ENCODE results near the gene ZNF785.
"Not testable (repeated sequence)": the region's sequence is repeated elsewhere in the genome, so short reads cannot be mapped to it uniquely, and the experiment has no call there.

Gene ZNF785

DNA sequence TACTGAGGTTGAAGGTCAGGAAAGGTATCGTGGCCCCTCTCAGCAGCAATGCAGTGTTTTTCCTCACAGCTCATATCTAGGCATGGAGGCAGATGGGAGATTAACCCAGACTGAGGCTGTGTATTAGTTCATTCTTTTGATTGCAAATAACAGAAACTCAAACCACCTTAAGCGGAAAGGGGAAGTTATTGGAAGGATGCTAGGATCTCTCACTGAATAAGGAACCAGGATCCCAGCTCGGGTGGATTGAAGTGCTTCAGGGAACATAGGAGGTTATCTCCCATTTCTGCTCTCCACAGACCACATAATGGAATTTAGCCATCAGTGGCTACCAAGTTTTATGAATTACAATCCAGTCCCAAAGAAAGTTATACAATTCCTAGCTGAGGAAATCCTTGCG lies 16.5 kb upstream of the ZNF785 start:
- DNase-seq: no peak

DNA sequence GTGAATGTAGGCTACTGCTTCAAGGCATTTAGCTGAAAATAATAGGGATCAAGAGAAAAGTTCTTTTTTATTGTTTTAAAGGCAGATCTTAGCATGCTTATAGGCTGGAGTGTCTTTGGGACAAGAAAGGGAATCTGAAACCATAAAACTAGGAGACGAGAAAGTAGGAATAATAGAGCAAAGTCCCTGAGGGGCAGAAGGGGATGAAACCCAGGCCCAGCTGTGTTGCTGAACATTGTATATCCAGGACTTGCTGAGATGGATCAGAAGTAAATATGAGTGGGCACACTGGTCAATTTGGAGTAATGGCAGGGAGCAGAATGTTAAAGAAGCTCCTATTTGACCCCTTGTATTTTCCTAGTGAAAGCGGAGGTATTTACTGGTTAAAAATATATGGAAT lies 15.4 kb upstream of the ZNF785 start:
- DNase-seq: no peak

DNA sequence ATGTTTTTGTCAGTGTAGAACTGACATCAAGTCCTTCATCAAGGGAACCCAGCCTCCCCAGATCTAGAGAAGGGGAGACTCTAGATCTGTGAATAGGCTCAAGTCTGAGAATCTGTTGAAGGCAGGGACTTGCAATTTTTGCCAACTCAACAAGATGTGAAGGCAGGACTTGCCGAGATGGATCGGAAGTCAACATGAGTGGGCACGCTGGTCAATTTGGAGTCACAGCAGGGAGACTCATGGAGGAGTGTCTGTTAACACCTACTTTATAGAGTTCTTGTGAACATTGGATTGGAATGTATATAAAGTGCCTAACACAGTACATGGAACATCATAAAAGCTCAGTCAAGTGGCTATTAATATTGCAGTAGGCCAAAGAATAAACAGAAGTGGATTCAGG lies 14.7 kb upstream of the ZNF785 start:
- DNase-seq: no peak

DNA sequence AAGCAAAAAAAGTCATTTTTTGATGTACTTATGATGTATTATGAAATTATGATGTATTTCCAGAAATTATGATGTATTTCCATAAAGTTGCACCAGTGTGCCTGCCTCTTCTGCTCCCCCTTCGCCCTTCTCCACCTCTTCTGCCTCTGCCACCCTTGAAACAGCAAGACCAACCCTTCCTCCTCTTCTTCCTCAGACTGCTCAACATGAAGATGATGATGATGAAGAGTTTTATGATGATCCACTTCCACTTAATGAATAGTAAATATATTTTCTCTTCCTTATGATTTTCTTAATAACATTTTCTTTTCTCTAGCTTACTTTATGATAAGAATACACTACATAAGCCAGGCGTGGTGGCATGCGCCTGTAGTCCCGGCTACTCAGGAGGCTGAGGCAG lies 7.4 kb upstream of the ZNF785 start:
- DNase-seq: no peak

DNA sequence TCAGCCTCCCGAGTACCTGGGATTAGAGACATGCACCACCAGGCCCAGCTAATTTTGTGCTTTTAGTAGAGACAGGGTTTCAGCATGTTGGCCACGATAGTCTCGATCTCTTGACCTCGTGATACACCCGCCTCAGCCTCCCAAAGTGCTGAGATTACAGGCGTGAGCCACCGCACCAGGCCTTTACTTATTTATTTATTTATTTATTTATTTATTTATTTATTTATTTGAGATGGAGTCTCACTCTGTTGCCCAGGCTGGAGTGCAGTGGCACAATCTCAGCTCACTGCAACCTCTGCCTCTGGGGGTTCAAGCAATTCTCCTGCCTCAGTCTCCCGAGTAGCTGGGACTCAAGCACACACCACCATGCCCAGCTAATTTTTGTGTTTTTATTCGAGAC lies 5.4 kb upstream of the ZNF785 start:
- DNase-seq: not testable (repeated sequence)

DNA sequence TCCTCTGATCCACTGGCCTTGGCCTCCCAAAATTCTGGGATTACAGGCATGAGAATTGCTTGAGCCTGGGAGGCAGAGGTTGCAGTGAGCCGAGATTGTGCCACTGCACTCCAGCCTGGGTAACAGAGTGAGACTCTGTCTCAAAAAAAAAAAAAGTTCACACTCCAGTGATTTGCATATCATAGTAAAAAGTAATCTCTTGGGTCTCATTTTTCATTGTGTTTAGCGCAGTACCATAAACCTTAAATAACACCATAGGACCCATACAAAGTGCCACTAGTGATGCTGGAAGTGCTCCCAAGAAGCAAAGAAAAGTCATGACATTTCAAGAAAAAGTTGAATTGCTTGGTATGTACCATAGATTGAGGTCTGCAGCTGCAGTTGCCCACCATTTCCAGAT lies 4.1 kb upstream of the ZNF785 start:
- not testable (repeated sequence) for DNase-seq

DNA sequence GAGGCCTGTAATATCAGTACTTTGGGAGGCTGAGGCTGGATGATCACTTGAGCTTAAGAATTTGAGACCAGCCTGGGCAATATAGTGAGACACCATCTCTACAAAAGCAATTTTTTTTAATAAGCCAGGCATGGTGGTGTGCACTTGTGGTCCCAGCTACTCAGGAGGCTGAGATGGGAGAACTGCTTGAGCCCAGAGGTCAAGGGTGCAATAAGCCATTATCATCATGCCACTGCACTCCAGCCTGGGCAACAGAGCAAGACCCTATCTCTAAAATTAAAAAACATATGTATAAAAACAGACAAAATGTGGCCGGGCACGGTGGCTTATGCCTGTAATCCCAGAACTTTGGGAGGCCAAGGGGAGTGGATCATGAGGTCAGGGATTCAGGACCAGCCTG lies 3.2 kb upstream of the ZNF785 start:
- no peak for DNase-seq

DNA sequence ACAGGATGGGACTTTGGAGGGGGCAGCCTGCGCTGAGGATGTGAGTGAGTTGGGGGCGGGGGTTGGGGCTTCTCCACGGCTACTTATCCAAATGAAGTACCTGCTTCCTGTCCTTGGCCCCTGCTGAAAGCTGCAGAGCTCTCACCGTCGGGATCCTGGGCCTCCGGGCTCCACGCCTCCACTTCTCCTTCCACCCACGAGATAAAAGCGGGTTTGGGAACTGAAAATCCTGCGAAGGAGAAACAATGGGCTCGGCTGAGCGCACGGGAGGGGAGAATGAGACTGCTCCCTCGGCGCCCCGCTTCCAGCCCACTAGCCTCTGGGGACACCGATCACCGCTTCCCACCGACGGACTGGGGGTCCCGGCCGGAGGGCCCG lies 486 bp downstream of the ZNF785 start:
- no peak for DNase-seq

DNA sequence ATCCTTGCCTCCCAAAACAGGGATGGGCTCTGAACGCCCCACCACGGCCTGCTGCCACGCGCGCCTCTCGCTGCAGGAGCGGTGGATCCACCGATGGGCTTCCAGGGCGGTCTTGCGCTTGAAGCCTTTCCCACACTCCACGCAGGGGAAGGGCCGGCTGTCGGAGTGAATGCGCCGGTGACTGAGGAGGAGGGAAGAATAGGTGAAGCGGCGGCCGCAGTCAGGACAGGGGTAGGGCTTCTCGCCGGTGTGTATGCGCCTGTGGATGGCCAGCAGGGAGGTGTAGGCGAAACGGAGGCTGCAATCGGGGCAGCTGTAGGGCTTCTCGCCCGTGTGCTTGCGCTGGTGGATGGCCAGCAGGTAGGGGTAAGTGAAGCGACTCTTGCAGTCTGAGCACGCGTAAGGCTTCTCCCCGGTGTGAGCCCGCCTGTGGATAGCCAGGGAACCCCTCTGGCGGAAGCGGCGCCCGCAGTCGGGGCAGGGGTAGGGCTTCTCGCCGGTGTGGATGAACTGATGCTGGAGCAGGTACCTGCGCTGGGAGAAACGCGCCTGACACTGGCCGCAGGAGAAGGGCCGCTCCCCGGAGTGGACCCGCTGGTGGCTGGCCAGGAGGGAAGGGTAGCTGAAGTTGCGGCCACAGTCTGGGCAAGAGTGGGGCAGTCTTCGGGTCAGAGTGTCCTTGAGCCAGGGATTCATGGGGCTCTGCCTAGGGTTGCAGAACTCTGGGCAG lies 2.7 kb downstream of the ZNF785 start:
- no peak for DNase-seq

DNA sequence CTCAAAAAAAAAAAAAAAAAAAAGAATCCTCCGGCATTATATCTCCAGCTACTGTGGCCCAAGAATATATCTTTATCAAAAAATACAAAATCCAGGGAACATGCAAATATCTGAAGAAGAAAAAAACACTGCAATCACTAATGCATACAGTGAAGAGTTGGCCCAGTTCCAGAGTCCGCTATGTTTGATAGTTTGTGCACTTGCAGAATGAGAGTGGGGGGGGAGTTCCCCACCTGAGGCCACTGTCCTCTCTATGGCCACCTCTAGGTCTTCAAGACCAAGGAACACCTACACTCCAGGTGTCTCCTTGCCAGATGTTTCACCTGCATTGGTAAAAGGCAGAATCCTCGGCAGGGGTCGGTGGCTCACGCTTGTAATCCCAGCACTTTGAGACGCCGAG lies 4.0 kb downstream of the ZNF785 start:
- DNase-seq: no peak

DNA sequence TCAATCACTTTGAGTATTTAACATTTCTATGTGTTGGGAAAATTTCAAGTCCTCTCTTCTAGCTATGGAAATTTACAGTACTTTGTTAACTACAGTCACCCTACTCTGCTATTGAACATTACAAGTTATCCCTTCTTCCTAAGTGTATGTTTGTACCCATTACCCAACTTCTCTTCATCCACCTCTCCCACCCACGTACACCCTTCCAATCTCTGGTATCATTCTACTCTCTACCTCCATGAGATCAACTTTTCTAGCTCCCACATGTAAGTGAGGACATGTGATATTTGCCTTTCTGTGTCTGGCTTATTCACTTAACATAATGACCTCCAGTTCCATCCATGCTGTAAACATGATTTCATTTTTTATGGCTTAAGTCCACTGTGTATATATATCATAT lies 10.8 kb downstream of the ZNF785 start:
- DNase-seq: no peak

DNA sequence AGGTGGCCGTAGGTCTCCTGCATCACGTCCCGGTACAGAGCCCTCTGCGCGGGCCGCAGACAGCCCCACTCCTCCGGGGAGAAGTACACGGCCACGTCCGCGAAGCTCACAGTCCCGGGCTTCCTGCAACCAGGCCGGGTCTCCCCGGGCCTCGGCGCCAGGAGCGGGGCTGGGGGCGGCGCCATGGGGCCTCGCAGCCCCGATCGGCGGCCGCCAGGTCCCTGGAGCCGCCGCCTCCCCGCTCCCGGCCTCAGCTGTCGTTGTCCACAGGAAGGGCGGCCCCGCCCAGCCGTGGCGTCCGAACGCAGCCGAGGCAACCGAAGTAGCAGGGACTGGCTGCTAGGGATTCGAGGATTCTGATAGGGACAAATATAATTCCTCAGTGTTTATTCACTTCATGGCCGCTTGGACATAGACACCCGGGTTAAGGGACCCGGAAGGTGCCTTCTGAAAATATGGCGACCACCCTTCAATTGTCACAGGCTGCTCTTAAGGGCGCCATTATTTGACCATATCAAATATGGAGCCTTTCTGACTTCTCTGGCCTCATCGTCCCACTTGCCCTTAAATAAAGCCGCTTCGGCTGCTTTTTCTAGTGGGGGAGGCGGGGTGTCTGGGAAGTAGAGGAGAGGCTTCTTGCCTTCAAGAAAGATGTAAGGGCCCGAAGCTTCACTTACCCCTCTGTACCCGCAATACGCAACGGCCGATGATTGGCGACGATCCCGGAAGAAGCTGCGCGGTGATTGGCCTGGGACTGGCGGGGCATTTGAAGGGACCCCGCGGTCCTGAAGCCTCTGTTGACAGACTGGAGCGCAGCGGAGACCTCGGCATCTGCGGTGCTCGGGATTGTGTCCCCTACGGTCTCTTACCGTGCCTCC lies 13.8 kb downstream of the ZNF785 start, which contains the start of gene ZNF688:
ZNF688 (minus strand) TSS at position 270 of the 878 bp plus-strand sequence; CDS start at position 185, 85 bp downstream.
- no peak for DNase-seq

DNA sequence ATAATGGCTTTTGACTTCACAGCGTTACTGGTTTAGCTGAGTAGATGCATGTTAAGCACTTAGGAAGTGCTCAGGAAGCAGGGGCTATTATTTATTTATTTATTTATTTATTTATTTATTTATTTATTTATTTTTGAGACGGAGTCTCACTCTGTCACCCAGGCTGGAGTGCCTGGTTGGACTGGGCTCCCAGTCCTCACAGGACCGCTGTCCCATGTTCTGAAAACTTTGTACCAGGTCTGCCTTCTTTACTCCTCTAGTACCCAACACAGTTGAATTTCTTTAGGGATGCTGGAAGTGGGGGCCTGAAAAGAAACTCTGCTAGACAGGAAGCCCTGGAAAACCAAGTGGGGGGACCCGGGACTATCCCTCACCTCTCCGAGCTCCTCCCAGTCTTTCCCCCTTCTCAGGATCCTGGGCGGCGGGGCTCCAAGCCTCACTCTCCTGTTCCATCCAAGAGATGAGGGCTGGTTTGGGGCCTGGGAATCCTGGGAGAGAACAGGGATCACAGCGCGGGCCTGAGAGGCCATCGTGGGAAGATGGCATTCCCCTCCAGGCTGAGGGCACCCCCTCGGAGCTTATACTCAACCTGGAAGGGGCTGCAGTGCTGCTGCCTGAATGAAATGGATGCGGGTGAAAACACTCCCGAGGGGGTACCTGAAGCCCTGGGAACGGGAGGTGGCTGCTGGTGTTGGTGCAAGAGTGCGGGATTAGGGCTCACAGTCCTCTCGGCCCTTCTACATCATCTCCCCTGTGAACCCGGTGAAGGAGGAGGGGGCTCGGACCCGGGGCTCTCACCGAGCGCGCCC lies 14.7 kb downstream of the ZNF785 start:
- DNase-seq: no peak

DNA sequence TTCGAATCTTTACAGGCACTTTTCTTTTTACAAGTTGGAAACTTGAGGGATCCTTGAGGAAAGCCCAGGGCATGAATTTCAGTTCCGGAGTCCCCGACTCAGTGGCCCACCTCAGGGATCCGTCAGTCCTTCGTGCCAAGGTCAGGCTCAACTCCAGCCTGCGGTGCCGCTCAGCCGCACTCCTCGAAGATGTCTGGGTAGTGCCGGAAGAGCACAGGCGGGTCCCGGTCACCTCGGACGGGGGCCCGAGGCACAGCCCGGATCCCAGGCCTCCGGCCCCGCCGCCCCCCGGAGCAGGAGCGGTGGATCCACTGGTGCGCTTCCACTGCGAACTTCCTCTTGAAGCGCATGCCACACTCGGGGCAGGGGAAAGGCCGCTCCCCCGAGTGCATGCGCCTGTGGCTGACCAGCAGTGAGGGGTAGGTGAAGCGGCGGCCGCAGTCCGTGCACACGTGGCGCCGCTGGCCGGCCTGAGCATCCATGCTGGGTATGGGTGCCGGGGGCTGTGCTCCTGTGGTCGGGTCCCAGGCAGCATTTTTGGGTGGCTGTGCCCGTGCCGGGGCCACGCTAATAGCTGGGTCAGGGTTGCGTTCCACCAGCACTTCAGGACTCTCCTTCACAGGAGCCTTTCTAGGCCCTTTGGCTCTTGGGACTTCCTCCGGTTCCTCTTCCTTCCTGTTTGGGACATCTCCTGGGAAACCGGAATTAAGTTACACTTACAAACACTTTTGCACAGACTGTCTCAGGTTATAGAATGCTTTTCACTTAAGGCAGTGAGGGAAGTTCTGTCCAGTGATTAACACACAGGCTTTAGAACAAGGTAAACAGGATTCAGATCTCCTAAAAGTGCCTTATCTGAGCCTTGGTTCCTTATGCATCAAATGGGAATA lies 15.5 kb downstream of the ZNF785 start:
- no peak for DNase-seq

DNA sequence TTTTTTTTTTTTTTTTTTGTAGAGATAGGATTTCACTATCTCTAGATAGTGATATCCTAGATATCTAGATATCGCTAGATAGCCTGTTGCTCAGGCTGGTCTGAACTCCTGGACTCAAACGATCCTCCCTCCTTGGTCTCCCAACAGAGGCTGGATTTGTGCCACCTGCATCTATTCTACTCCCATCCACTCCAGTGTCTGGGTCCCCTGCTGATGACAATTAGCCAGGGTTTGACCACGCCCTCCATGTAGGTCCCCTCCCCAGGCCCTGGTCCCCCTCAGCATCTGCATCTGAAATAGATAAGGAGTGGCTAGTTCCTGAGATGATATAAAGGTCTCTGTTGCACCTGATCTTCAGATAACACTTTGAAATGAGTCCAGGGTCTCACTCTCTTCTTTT lies 16.2 kb downstream of the ZNF785 start:
- no peak for DNase-seq

DNA sequence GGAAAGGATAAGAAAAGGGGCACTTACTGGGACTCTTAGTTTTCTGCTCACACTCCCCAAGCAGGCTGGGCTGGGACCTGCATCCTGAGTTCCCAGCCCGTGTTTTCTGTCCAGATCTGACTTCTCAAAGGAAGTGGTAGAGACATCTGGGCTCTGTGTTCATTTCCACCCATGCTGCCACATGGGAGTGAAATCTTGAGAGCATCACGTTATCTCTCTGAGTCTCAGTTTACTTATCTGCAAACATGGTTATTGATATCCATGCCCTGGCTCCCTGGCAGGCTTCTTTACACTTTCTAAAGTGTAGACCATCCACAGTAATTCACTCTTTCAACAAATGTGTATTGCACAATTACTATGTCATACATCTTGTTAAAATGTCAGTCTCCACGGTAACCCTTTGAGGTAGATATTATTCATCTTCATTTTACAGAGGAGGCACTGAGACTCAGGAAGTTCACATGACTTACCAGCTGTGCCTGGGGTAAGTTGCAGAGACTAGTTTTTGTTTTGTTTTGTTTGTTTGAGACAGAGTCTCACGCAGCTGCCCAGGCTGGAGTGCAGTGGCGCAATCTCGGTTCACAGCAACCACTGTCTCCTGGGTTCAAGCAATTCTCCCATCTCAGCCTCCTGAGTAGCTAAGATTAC lies 17.4 kb downstream of the ZNF785 start:
- no peak for DNase-seq

DNA sequence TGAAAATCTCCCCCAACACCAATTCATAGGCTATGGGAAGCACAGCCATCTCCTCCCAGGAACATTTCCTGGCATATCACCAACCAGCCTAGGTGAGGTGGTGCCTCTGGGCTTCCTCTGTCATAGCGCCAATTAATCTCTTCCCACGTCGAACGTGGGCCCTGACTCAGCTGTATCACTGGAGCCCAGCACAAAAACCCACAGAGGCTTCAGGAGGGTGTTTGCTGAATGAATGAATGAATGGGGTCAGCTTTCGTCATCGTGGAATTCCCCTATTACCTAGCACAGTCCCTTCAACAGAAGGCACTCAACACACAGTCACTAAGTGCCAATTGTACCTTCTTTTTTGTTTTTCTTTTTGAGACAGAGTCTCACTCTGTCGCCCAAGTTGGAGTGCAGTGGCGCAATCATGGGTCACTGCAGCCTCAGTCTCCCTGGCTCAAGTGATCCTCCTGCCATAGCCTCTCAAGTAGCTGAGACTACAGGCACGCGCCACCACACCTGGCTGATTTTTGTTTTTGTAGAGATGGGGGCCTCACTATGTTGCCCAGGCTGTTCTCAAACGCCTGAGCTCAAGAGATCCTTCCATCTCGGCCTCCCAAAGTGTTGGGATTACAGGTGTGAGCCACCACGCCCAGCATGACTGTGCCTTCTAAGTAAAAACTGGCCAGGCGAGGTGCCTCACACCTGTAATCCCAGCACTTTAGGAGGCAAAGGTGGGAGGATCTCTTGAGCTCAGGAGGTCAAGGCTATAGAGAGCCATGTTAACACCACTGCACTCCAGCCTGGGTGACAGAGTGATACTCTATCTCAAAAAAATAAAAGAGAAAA lies 18.1 kb downstream of the ZNF785 start:
- no peak for DNase-seq

DNA sequence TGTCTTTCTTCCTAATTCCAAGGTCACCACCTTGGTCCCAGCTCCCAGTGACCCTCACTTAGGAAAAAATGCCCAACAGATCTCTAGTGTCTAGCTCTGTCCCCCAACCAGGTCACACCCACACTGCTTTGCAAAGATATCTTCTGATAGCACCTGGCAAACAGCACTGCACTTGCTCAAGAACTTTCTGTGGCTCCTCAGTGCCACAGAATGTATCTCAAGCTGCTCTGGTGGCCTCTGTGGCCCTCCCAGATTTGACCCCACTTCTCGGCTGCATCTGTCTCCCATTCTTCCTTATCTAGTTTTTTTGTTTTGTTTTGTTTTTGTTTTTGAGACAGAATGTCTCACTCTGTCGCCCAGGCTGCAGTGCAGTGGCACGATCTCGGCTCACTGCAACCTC lies 19.0 kb downstream of the ZNF785 start:
- no peak for DNase-seq

DNA sequence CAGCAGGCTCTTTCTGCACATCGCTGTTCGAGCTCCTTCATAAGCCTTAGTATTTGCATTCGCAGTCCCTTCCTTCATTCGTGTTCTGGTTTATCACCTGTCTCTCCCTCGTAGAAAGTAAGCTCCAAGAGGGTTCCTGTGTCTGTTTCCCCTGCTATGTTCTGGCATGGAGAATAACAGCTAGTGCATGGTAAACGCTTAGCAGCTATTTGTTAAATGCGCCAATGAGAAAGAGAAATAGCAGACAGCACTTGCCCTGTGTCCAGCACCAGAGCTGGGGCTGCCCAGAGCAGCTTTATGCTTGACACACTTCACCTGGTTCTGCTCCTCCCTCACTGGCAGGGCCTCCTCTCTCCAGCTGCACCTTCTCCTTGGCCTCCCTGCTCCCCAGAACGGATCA lies 19.5 kb downstream of the ZNF785 start:
- no peak for DNase-seq

DNA sequence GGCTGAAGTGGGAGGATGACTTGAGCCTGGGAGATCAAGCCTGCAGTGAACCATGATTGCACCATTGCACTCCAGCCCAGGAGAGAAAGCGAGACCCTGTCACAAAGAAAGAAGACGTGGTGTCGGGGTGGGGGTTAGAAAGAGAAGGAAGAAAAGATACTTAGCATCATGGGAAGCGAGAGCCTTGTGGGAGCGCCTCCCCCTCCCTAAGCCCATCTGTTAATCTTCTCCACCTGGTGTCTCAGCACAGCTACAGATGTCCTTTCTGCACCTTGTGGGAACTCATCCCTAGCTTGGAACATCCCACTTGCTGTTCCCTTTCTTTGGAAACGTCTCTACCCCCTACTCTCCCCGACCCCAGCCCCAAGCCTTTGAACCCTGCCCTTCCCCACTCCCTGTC lies 20.0 kb downstream of the ZNF785 start:
- DNase-seq: no peak

DNA sequence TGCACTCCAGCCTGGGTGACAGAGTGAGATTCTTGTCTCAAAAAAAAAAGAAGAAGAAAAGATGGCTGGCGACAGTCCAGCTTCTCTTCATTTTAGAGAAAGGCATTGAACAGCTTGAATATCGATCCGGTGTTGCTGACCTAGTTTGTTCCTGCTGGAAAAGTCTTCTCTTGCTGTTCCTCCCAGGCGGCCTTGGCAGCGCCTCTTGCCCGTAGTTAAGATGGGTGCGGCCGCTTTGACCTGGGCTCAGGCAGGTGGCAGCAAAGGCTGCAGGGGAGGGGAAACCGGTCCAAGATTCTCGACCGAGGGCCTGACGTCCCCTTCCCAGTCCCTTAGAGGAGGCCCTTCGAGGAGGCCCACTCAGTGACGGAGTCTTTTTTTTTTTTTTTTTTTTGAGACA lies 23.5 kb downstream of the ZNF785 start:
- no peak for DNase-seq
